ENCODE measurements around the gene TMEM151B. TPM values are rescaled to one million over a fixed set of nuclear protein-coding genes. Genes with fewer than 3 reads are reported as not detected.
A peak's percentile ranks its signal among the peaks of the same experiment; 100 is the strongest.

Gene TMEM151B
- total and polyA plus RNA-seq, 2 of the 13 experiments (the other 11 are each of a cell fraction or from before 2014, with no cell fraction given): not detected

GRCh38 chr6:44312901-44313788, 42.9 kb downstream of the TMEM151B start, which contains the start of gene AARS2 (continued):
- TF ChIP-seq GFI1 (CRISPR knock-in tag; IDR thresholded peaks at IDR 0.05; ENCODE audit: borderline replicate concordance) (peak; percentile 83; the same call in 1 of the 2 replicates), NFRKB (IDR thresholded peaks at IDR 0.05) (no peak; the same call in 1 of the 2 replicates), SALL2 (CRISPR knock-in tag; IDR thresholded peaks at IDR 0.05) (peak; percentile 98), ZBTB38 (CRISPR knock-in tag; IDR thresholded peaks at IDR 0.05) (peak; percentile 91; the same call in 1 of the 2 replicates), TP53 (CRISPR knock-in tag; conservative IDR thresholded peaks at IDR 0.05) (peak; percentile 81; the same call in 1 of the 2 replicates), ZNF460 (CRISPR knock-in tag; IDR thresholded peaks at IDR 0.05; ENCODE audit: borderline replicate concordance) (peak; percentile 65; the same call in 1 of the 2 replicates), ZNF644 (CRISPR knock-in tag; IDR thresholded peaks at IDR 0.05; ENCODE audit: low read depth) (peak; percentile 93), TMF1 (CRISPR knock-in tag; IDR thresholded peaks at IDR 0.05; ENCODE audit: low read depth) (peak; percentile 92), ZBTB8A (CRISPR knock-in tag; IDR thresholded peaks at IDR 0.05; ENCODE audit: borderline replicate concordance, low read depth) (0 out of 2 replicates have a peak, but pooled peaks have one; percentile 56), ZBTB2 (CRISPR knock-in tag; IDR thresholded peaks at IDR 0.05; ENCODE audit: low read depth) (peak; percentile 86), MTA1 (CRISPR knock-in tag; IDR thresholded peaks at IDR 0.05; ENCODE audit: borderline replicate concordance) (peak; percentile 86; the same call in 1 of the 2 replicates), TRIM24 (CRISPR knock-in tag; IDR thresholded peaks at IDR 0.05) (no peak), SOX5 (CRISPR knock-in tag; IDR thresholded peaks at IDR 0.05; ENCODE audit: borderline replicate concordance) (peak; percentile 78), AKAP8 (CRISPR knock-in tag; IDR thresholded peaks at IDR 0.05) (0 out of 2 replicates have a peak, but pooled peaks have one; percentile 37), JARID2 (CRISPR knock-in tag; IDR thresholded peaks at IDR 0.05; ENCODE audit: insufficient replicate concordance) (peak; percentile 98), LCORL (IDR thresholded peaks at IDR 0.05) (no peak), LCORL (CRISPR knock-in tag; IDR thresholded peaks at IDR 0.05) (peak; percentile 93), SPEN (CRISPR knock-in tag; IDR thresholded peaks at IDR 0.05; ENCODE audit: low read depth) (peak; percentile 99), HNRNPL (IDR thresholded peaks at IDR 0.05; ENCODE audit: low read depth, low read length) (peak; percentile 74; the same call in 1 of the 2 replicates), ZFX (CRISPR knock-in tag; IDR thresholded peaks at IDR 0.05; ENCODE audit: low read depth) (peak; percentile 94)
- TF ChIP-seq, protein P1, sequence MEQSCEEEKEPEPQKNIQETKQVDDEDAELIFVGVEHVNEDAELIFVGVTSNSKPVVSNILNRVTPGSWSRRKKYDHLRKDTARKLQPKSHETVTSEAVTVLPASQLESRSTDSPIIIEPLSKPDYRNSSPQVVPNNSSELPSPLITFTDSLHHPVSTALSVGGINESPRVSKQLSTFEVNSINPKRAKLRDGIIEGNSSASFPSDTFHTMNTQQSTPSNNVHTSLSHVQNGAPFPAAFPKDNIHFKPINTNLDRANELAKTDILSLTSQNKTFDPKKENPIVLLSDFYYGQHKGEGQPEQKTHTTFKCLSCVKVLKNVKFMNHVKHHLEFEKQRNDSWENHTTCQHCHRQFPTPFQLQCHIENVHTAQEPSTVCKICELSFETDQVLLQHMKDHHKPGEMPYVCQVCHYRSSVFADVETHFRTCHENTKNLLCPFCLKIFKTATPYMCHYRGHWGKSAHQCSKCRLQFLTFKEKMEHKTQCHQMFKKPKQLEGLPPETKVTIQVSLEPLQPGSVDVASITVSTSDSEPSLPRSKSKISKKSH (CRISPR knock-in tag; IDR thresholded peaks at IDR 0.05; ENCODE audit: borderline replicate concordance): peak; percentile 98
- TF ChIP-seq, protein P2, sequence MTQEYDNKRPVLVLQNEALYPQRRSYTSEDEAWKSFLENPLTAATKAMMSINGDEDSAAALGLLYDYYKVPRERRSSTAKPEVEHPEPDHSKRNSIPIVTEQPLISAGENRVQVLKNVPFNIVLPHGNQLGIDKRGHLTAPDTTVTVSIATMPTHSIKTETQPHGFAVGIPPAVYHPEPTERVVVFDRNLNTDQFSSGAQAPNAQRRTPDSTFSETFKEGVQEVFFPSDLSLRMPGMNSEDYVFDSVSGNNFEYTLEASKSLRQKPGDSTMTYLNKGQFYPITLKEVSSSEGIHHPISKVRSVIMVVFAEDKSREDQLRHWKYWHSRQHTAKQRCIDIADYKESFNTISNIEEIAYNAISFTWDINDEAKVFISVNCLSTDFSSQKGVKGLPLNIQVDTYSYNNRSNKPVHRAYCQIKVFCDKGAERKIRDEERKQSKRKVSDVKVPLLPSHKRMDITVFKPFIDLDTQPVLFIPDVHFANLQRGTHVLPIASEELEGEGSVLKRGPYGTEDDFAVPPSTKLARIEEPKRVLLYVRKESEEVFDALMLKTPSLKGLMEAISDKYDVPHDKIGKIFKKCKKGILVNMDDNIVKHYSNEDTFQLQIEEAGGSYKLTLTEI (CRISPR knock-in tag; conservative IDR thresholded peaks at IDR 0.05): no peak

Data from HepG2 (cell line).